Measurements from ENCODE around the gene TACC2.

- TF ChIP-seq EZH2 (IDR thresholded peaks at IDR 0.05; ENCODE audit: low read depth, unreplicated experiment) (no peak), CTCF (conservative IDR thresholded peaks at IDR 0.05; ENCODE audit: low read depth in 2 of 2) (no peak), ZNF462 (CRISPR knock-in tag; IDR thresholded peaks at IDR 0.05) (no peak), JUNB (IDR thresholded peaks at IDR 0.05; ENCODE audit: unreplicated experiment) (no peak), REST (IDR thresholded peaks at IDR 0.05; ENCODE audit: unreplicated experiment) (no peak), POLR2AphosphoS5 (IDR thresholded peaks at IDR 0.05; ENCODE audit: low read depth) (no peak), NANOG (IDR thresholded peaks at IDR 0.05; ENCODE audit: borderline replicate concordance) (no peak), ZNF114 (CRISPR knock-in tag; IDR thresholded peaks at IDR 0.05) (no peak), EZH2phosphoT487 (IDR thresholded peaks at IDR 0.05; ENCODE audit: unreplicated experiment) (no peak), CREB1 (CRISPR knock-in tag; IDR thresholded peaks at IDR 0.05; ENCODE audit: low read depth) (no peak)
- TF ChIP-seq, protein P1, sequence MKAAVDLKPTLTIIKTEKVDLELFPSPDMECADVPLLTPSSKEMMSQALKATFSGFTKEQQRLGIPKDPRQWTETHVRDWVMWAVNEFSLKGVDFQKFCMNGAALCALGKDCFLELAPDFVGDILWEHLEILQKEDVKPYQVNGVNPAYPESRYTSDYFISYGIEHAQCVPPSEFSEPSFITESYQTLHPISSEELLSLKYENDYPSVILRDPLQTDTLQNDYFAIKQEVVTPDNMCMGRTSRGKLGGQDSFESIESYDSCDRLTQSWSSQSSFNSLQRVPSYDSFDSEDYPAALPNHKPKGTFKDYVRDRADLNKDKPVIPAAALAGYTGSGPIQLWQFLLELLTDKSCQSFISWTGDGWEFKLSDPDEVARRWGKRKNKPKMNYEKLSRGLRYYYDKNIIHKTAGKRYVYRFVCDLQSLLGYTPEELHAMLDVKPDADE (IDR thresholded peaks at IDR 0.05), result no peak
Observed at GRCh38 chr10:122282909-122283308, 293.9 kb downstream of the TACC2 start.
